HG03575 (cell line): ENCODE results near the gene CYB5B.
"Not testable (repeated sequence)": the region's sequence is repeated elsewhere in the genome, so short reads cannot be mapped to it uniquely, and the experiment has no call there.

Source experiments
- ATAC-seq: cut with Tn5 transposase; IDR thresholded peaks from one replicate; pipeline ENCODE4 v1.9.1; 2021; ENCODE audit not compliant: unreplicated experiment, insufficient number of reproducible peaks, low FRiP score; ENCODE audit errors: extremely low read depth

CYB5B gene

GRCh38 chr16:69436896-69437295 lies 12.5 kb downstream of the CYB5B start:
- ATAC-seq, result no peak

GRCh38 chr16:69438465-69438864 lies 14.0 kb downstream of the CYB5B start:
- no peak for ATAC-seq

- ATAC-seq, result no peak
Observed at GRCh38 chr16:69440250-69440649, 15.8 kb downstream of the CYB5B start.

GRCh38 chr16:69441030-69441429 lies 16.6 kb downstream of the CYB5B start:
- not testable (repeated sequence) for ATAC-seq

GRCh38 chr16:69443927-69444631 lies 19.7 kb downstream of the CYB5B start:
- ATAC-seq, result no peak

- no peak for ATAC-seq
Observed at GRCh38 chr16:69444873-69445517, 20.6 kb downstream of the CYB5B start.

- no peak for ATAC-seq
Observed at GRCh38 chr16:69448470-69449193, 24.2 kb downstream of the CYB5B start.

GRCh38 chr16:69451166-69451565 lies 26.7 kb downstream of the CYB5B start:
- no peak for ATAC-seq

- ATAC-seq, result no peak
Observed at GRCh38 chr16:69453936-69454335, 29.5 kb downstream of the CYB5B start.

GRCh38 chr16:69463876-69464275 lies 39.5 kb downstream of the CYB5B start:
- no peak for ATAC-seq

- ATAC-seq, result no peak
Observed at GRCh38 chr16:69465083-69465721, 40.8 kb downstream of the CYB5B start.

- ATAC-seq, result no peak
Observed at GRCh38 chr16:69465881-69466280, 41.5 kb downstream of the CYB5B start.

GRCh38 chr16:69466547-69466946 lies 42.1 kb downstream of the CYB5B start:
- ATAC-seq, result no peak

GRCh38 chr16:69467080-69467479 lies 42.7 kb downstream of the CYB5B start:
- no peak for ATAC-seq

- no peak for ATAC-seq
Observed at GRCh38 chr16:69467531-69468204, 43.2 kb downstream of the CYB5B start.

- ATAC-seq, result no peak
Observed at GRCh38 chr16:69469807-69470561, 45.6 kb downstream of the CYB5B start.

- ATAC-seq, result no peak
Observed at GRCh38 chr16:69471121-69471520, 46.7 kb downstream of the CYB5B start.

- ATAC-seq, result no peak
Observed at GRCh38 chr16:69474408-69474807, 50.0 kb downstream of the CYB5B start.
